Coronary artery (tissue), 2 donors: ENCODE data around the gene TECTA.

ENCODE experiments used
- DNase-seq: peaks from one replicate; pipeline ENCODE4 v3.0.0-alpha.2; 2017; ENCODE audit warnings: low spot score
- H3K27ac ChIP-seq, 2 donors: fragments of 200-600 bp; sonication (generic); one replicate each; pipeline ENCODE4 v1.5.1; 2016 to 2019
- H3K4me3 ChIP-seq: fragments of 200-600 bp; sonication (generic); 2 replicates; pipeline ENCODE4 v1.5.1; 2016; ENCODE audit warnings: mild to moderate bottlenecking, moderate library complexity
- CTCF ChIP-seq: fragments of 200-600 bp; sonication (generic); IDR thresholded peaks from one replicate; pipeline ENCODE4 v1.5.1; 2019; ENCODE audit warnings: antibody characterized with exemption

Gene TECTA

GRCh38 chr11:121090145-121090721 lies 10.8 kb upstream of the TECTA start:
- DNase-seq: no peak
- Histone ChIP-seq H3K4me3 (no peak overlapping the region), H3K27ac (no peak overlapping the region)
- TF ChIP-seq CTCF: no peak

- no peak for DNase-seq
- H3K4me3 ChIP-seq: no peak overlapping the region
- H3K27ac ChIP-seq: no peak overlapping the region
- TF ChIP-seq CTCF: no peak
These were observed 9.4 kb upstream of the TECTA start for GRCh38 chr11:121091492-121092152.

DNA sequence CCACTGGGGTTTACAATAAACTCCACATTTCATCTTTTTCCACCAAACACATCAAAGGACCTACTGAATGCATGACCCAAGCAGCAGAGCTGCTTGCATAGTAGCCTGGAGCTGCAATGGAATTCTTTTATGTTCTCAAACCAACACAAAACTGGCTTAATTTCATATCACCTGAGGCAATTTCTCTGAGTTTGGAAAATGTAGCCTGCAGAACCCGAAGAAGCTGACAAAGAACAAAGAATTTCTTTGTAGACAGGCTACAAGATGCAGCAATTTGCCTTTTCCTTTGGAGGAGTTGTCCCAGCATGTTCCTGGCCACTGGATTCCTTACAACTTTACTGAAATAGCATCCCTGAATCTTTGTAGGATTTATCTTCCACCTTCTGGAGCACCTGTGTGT lies 5.5 kb upstream of the TECTA start:
- TF ChIP-seq CTCF: no peak
- no peak overlapping the region for H3K4me3 ChIP-seq
- DNase-seq: no peak
- no peak overlapping the region for H3K27ac ChIP-seq

GRCh38 chr11:121099364-121099763 lies 1.7 kb upstream of the TECTA start:
- DNase-seq: no peak
- no peak for TF ChIP-seq CTCF
- Histone ChIP-seq H3K4me3 (no peak overlapping the region), H3K27ac (no peak overlapping the region)

DNA sequence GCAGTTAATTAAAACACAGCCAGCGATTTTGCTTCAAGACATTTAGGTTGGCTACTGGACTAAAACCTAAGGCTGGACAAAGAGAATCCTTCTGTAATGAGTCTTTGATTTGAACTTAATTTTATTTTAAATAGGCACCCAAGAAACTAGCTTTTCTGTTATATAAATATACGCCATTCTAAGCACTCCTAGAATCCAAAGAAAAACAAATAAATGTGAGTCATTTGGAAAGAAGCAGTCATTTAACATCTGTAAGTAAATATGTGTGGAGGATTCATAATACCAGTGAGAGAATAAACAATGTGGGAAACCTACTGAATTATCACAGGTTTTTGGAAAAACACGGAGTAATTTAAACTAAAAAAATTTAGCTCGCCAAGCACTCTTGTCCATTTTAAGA lies 1.2 kb upstream of the TECTA start:
- no peak for DNase-seq
- Histone ChIP-seq H3K4me3 (no peak overlapping the region), H3K27ac (no peak overlapping the region)
- no peak for TF ChIP-seq CTCF

GRCh38 chr11:121104312-121104762 lies 3.3 kb downstream of the TECTA start:
- no peak for DNase-seq
- H3K27ac ChIP-seq: no peak overlapping the region
- H3K4me3 ChIP-seq: no peak overlapping the region
- TF ChIP-seq CTCF: no peak

GRCh38 chr11:121105063-121105480 lies 4.0 kb downstream of the TECTA start:
- Histone ChIP-seq H3K27ac (peak overlapping the region in 1 of 2 donors; percentile 13), H3K4me3 (no peak overlapping the region)
- no peak for DNase-seq
- no peak for TF ChIP-seq CTCF
